HepG2 (cell line): ENCODE data around the gene RABL6. TPM values are rescaled to one million over a fixed set of nuclear protein-coding genes. Genes with fewer than 3 reads are reported as not detected.

Experiments used
- CEBPZ ChIP-seq: IDR thresholded peaks from 2 replicates; pipeline ENCODE4 v1.6.1; 2012; ENCODE audit warnings: low read length, improper control_type of control experiment
- CSRNP1 ChIP-seq: sonication (generic); formaldehyde crosslinking; IDR thresholded peaks from 2 replicates; pipeline ENCODE4 v1.8.1; 2023; ENCODE audit warnings: mild to moderate bottlenecking, missing genetic modification reagents
- FOXA1 ChIP-seq, 2 experiments: fragments of 450-650 bp in 1 of 2; sonication (generic) in 1 of 2; formaldehyde crosslinking in 1 of 2; IDR thresholded peaks; 2 replicates each; pipeline versions ENCODE4 v1.4.0 to v1.6.1; 2016 to 2020; ENCODE audit warnings: missing genetic modification reagents in 1 of 2
- GATA4 ChIP-seq: sonication (generic); IDR thresholded peaks from 2 replicates; pipeline ENCODE4 v1.6.1; 2016; ENCODE audit warnings: antibody characterized with exemption, low read depth, borderline replicate concordance
- HNRNPLL ChIP-seq: fragments of 200-400 bp; formaldehyde crosslinking; IDR thresholded peaks from 2 replicates; pipeline ENCODE4 v1.6.1; 2017; ENCODE audit warnings: mild to moderate bottlenecking, low read depth, low read length; ENCODE audit not compliant: poor library complexity, severe bottlenecking
- PAWR ChIP-seq: sonication (generic); formaldehyde crosslinking; IDR thresholded peaks from 2 replicates; pipeline ENCODE4 v1.4.0; 2020; ENCODE audit warnings: missing genetic modification reagents, mild to moderate bottlenecking, borderline replicate concordance
- POLR2G ChIP-seq: fragments of 200-400 bp; formaldehyde crosslinking; IDR thresholded peaks from 2 replicates; pipeline ENCODE4 v1.6.1; 2018; ENCODE audit warnings: mild to moderate bottlenecking, low read depth, low read length, moderate library complexity
- REL ChIP-seq: sonication (generic); formaldehyde crosslinking; conservative IDR thresholded peaks from 2 replicates; pipeline ENCODE4 v1.8.0; 2022; ENCODE audit warnings: mild to moderate bottlenecking, missing genetic modification reagents, moderate library complexity
- SIN3A ChIP-seq: IDR thresholded peaks from 2 replicates; pipeline ENCODE4 v1.6.1; 2011; ENCODE audit warnings: low read depth, mild to moderate bottlenecking, control low read depth, low read length, borderline replicate concordance
- SKI ChIP-seq: fragments of 450-650 bp; IDR thresholded peaks from one replicate; pipeline ENCODE4 v1.6.1; 2018; ENCODE audit warnings: mild to moderate bottlenecking; ENCODE audit not compliant: partially characterized antibody
- TFAP4 ChIP-seq: sonication (generic); IDR thresholded peaks from 2 replicates; pipeline ENCODE4 v1.6.1; 2016; ENCODE audit warnings: low read depth, borderline replicate concordance
- ZBTB2 ChIP-seq: sonication (generic); formaldehyde crosslinking; IDR thresholded peaks from 2 replicates; pipeline ENCODE4 v1.8.0; 2022; ENCODE audit warnings: low read depth, missing genetic modification reagents
- ZNF180 ChIP-seq: sonication (generic); formaldehyde crosslinking; IDR thresholded peaks from 2 replicates; pipeline ENCODE4 v1.4.0; 2020; ENCODE audit warnings: low read depth, missing genetic modification reagents, borderline replicate concordance
- ZNF275 ChIP-seq: sonication (generic); formaldehyde crosslinking; IDR thresholded peaks from 2 replicates; pipeline ENCODE4 v1.8.0; 2022; ENCODE audit warnings: missing genetic modification reagents, mild to moderate bottlenecking, inconsistent platforms, borderline replicate concordance
- ZNF530 ChIP-seq: sonication (generic); formaldehyde crosslinking; IDR thresholded peaks from 2 replicates; pipeline ENCODE4 v1.5.0; 2020; ENCODE audit warnings: low read depth, mild to moderate bottlenecking, missing genetic modification reagents
- ZNF629 ChIP-seq: sonication (generic); formaldehyde crosslinking; conservative IDR thresholded peaks from 2 replicates; pipeline ENCODE4 v1.5.0; 2020; ENCODE audit warnings: missing genetic modification reagents
- ZNF710 ChIP-seq: sonication (generic); formaldehyde crosslinking; IDR thresholded peaks from 2 replicates; pipeline ENCODE4 v1.5.0; 2020; ENCODE audit warnings: mild to moderate bottlenecking, missing genetic modification reagents, borderline replicate concordance
- polyA plus RNA-seq, 8 experiments: library from polyadenylated mRNA; depleted of rRNA in 3 of 8; stranded (reverse) in 7 of 8; unstranded in 1 of 8; fragments of >200 nt; fragmentation: Illumina TruSeq in 4 of 8; extraction: Trizol in 4 of 8; gene quantifications; 2 replicates each; pipeline versions ENCODE4 v1.2.1 to v1.2.3, GENCODE V29; 2011 to 2016; ENCODE audit warnings: low read depth in 4 of 8, missing spikeins in 1 of 8, mixed read lengths in 1 of 8; ENCODE audit not compliant: insufficient read depth in 1 of 8
- total RNA-seq, 5 experiments: library from RNA; depleted of rRNA; stranded (reverse); fragments of >200 nt; fragmentation: Illumina TruSeq; extraction: Trizol; gene quantifications; 2 replicates each; pipeline ENCODE4 v1.2.3, GENCODE V29; 2016; ENCODE audit warnings: low read depth in 1 of 5

The RABL6 gene
- total and polyA plus RNA-seq, 2 of the 13 experiments (the other 11 are each of a cell fraction or from before 2014, with no cell fraction given) = 81.5 to 125 TPM

- TF ChIP-seq REL (CRISPR knock-in tag) (no peak), HNRNPLL (no peak), ZBTB2 (CRISPR knock-in tag) (no peak), TFAP4 (no peak), ZNF530 (CRISPR knock-in tag) (no peak), ZNF275 (CRISPR knock-in tag) (no peak), CSRNP1 (CRISPR knock-in tag) (no peak), PAWR (no peak), POLR2G (peak; percentile 65; the same call in 1 of the 2 replicates), ZNF180 (CRISPR knock-in tag) (no peak), ZNF629 (CRISPR knock-in tag) (no peak), SKI (no peak), GATA4 (0 out of 2 replicates have a peak, but pooled peaks have one; percentile 13), ZNF710 (no peak), SIN3A (no peak), FOXA1 (IDR thresholded peaks at IDR 0.05) (no peak), FOXA1 (CRISPR knock-in tag; IDR thresholded peaks at IDR 0.05) (no peak), CEBPZ (no peak)
These were observed 13.3 kb upstream of the RABL6 start (continued) for GRCh38 chr9:136794281-136794999.
